SK-N-SH (cell line): ENCODE results near the gene MBP. TPM values are rescaled to one million over a fixed set of nuclear protein-coding genes. Genes with fewer than 3 reads are reported as not detected.

Source experiments
- CTCF ChIA-PET: fragments of 300-600, 350-600 bp; formaldehyde crosslinking; extraction: SDS; loops from one replicate; lab custom pipeline; 2021; lab: Yijun Ruan, JAX
- POLR2A ChIA-PET: fragments of 350-600 bp; sonication (Branson Sonifier 250); formaldehyde crosslinking; extraction: SDS; loops from one replicate; lab custom pipeline; 2020; ENCODE audit warnings: antibody characterized with exemption, inconsistent platforms; lab: Yijun Ruan, JAX
- DNase-seq: peaks from one replicate; pipeline ENCODE4 v3.0.0; 2012
- H2AFZ ChIP-seq: fragments of 200-600 bp; sonication (generic); 2 replicates; pipeline ENCODE4 v1.8.1; 2016; ENCODE audit warnings: antibody characterized with exemption, mild to moderate bottlenecking, low read depth
- H3F3A ChIP-seq: fragments of 200-600 bp; sonication (generic); replicated peaks from 2 replicates; pipeline ENCODE3; 2016; ENCODE audit warnings: antibody characterized with exemption, mild to moderate bottlenecking; ENCODE audit not compliant: insufficient read depth
- H3K27ac ChIP-seq, 2 experiments: fragments of 200-500 bp in 1 of 2; fragments of 200-600 bp in 1 of 2; sonication (Bioruptor generic) in 1 of 2; sonication (generic), shearing (Covaris generic) in 1 of 2; 2 replicates each; pipeline versions ENCODE4 v1.5.1 to v1.6.1; 2014 to 2016; ENCODE audit warnings: low read depth in 2 of 2, inconsistent platforms in 1 of 2, low read length in 1 of 2, mild to moderate bottlenecking in 1 of 2, mixed read lengths in 1 of 2
- H3K27me3 ChIP-seq: fragments of 200-600 bp; sonication (generic), shearing (Covaris generic); 2 replicates; pipeline ENCODE4 v1.6.1; 2016; ENCODE audit warnings: mixed run types; ENCODE audit not compliant: insufficient read depth
- H3K36me3 ChIP-seq, 2 experiments: fragments of 200-500 bp in 1 of 2; fragments of 200-600 bp in 1 of 2; sonication (Bioruptor generic) in 1 of 2; sonication (generic) in 1 of 2; replicated peaks in 1 of 2; 2 replicates each; pipeline versions ENCODE3 to v1.5.1; 2014 to 2016; ENCODE audit warnings: low read length in 1 of 2, mild to moderate bottlenecking in 1 of 2; ENCODE audit not compliant: insufficient read depth in 2 of 2, control insufficient read depth in 1 of 2
- H3K4me1 ChIP-seq, 2 experiments: fragments of 200-500 bp in 1 of 2; fragments of 200-600 bp in 1 of 2; sonication (Bioruptor generic) in 1 of 2; sonication (generic), shearing (Covaris generic) in 1 of 2; 2 replicates each; pipeline versions ENCODE4 v1.5.1 to v1.6.1; 2014 to 2016; ENCODE audit warnings: low read depth in 1 of 2, low read length in 1 of 2, mixed run types in 1 of 2; ENCODE audit not compliant: insufficient read depth in 2 of 2, control insufficient read depth in 1 of 2
- H3K4me2 ChIP-seq: fragments of 200-600 bp; sonication (generic), shearing (Covaris generic); 2 replicates; pipeline ENCODE4 v1.6.1; 2017; ENCODE audit warnings: mixed run types
- H3K4me3 ChIP-seq, 2 experiments: fragments of 200-500 bp in 1 of 2; fragments of 200-600 bp in 1 of 2; sonication (Bioruptor generic) in 1 of 2; sonication (generic), shearing (Covaris generic) in 1 of 2; 2 replicates each; pipeline versions ENCODE4 v1.5.1 to v1.8.1; 2014 to 2016; ENCODE audit warnings: low read depth in 2 of 2, inconsistent platforms in 1 of 2, low read length in 1 of 2, mild to moderate bottlenecking in 1 of 2, mixed read lengths in 1 of 2, moderate library complexity in 1 of 2
- H3K79me2 ChIP-seq: fragments of 200-600 bp; sonication (generic); 2 replicates; pipeline ENCODE4 v1.8.1; 2017; ENCODE audit warnings: mild to moderate bottlenecking; ENCODE audit not compliant: insufficient read depth
- H3K9ac ChIP-seq: fragments of 200-600 bp; sonication (generic); 2 replicates; pipeline ENCODE4 v1.6.1; 2017; ENCODE audit warnings: mixed run types
- H3K9me2 ChIP-seq: fragments of 200-600 bp; sonication (generic); 2 replicates; pipeline ENCODE4 v1.6.1; 2017; ENCODE audit warnings: mixed run types
- H3K9me3 ChIP-seq: fragments of 200-600 bp; sonication (generic); 2 replicates; pipeline ENCODE4 v1.6.1; 2017; ENCODE audit warnings: mixed run types, mild to moderate bottlenecking, moderate library complexity
- H4K20me1 ChIP-seq: fragments of 200-600 bp; sonication (generic); 2 replicates; pipeline ENCODE4 v1.6.1; 2017; ENCODE audit warnings: mild to moderate bottlenecking, mixed run types; ENCODE audit not compliant: insufficient read depth
- ELF1 ChIP-seq: IDR thresholded peaks from 2 replicates; pipeline ENCODE4 v1.4.0; 2012
- EP300 ChIP-seq, 2 experiments: IDR thresholded peaks; 2 replicates each; pipeline versions ENCODE4 v1.4.0 to v1.6.1; 2012; ENCODE audit warnings: borderline replicate concordance in 1 of 2, low read depth in 1 of 2, low read length in 1 of 2
- FOSL2 ChIP-seq: IDR thresholded peaks from 2 replicates; pipeline ENCODE4 v1.4.0; 2012; ENCODE audit warnings: low read depth, mild to moderate bottlenecking, moderate library complexity, borderline replicate concordance
- GABPA ChIP-seq: IDR thresholded peaks from 2 replicates; pipeline ENCODE4 v1.4.0; 2012; ENCODE audit warnings: low read depth, mild to moderate bottlenecking
- JUND ChIP-seq: IDR thresholded peaks from 2 replicates; pipeline ENCODE4 v1.4.0; 2012
- MEF2A ChIP-seq: IDR thresholded peaks from 2 replicates; pipeline ENCODE4 v1.4.0; 2012; ENCODE audit warnings: low read depth, borderline replicate concordance
- NFIC ChIP-seq: IDR thresholded peaks from 2 replicates; pipeline ENCODE4 v1.4.0; 2012; ENCODE audit warnings: borderline replicate concordance
- POLR2AphosphoS5 ChIP-seq: IDR thresholded peaks from 2 replicates; pipeline ENCODE4 v1.6.1; 2012; ENCODE audit warnings: low read depth, low read length
- RCOR1 ChIP-seq: fragments of 150-350 bp; IDR thresholded peaks from 2 replicates; pipeline ENCODE4 v1.6.1; 2017; ENCODE audit warnings: antibody characterized with exemption, low read length
- RXRA ChIP-seq: IDR thresholded peaks from 2 replicates; pipeline ENCODE4 v1.4.0; 2012; ENCODE audit warnings: low read depth, mild to moderate bottlenecking, borderline replicate concordance
- TCF12 ChIP-seq: IDR thresholded peaks from 2 replicates; pipeline ENCODE4 v1.4.0; 2012
- TEAD4 ChIP-seq: IDR thresholded peaks from 2 replicates; pipeline ENCODE4 v1.4.0; 2012; ENCODE audit warnings: mild to moderate bottlenecking, borderline replicate concordance; ENCODE audit not compliant: insufficient read depth
- USF1 ChIP-seq: IDR thresholded peaks from 2 replicates; pipeline ENCODE4 v1.4.0; 2012; ENCODE audit warnings: low read depth, borderline replicate concordance
- USF2 ChIP-seq: fragments of 150-350 bp; IDR thresholded peaks from 2 replicates; pipeline ENCODE4 v1.6.1; 2017; ENCODE audit warnings: antibody characterized with exemption, low read length, low read depth, borderline replicate concordance
- ZBTB33 ChIP-seq: IDR thresholded peaks from 2 replicates; pipeline ENCODE4 v1.4.0; 2012; ENCODE audit warnings: low read depth, borderline replicate concordance
- WGBS: methylation state at CpG from one replicate; pipeline ENCODE4 v1.1.6; 2017; ENCODE audit warnings: low lambda C conversion rate; 5-methylcytosine and 5-hydroxymethylcytosine counted together
- polyA plus RNA-seq, 3 experiments: library from polyadenylated mRNA; depleted of rRNA; stranded (reverse); fragments of >200 nt; gene quantifications; 2 replicates each; pipeline ENCODE4 v1.2.3, GENCODE V29; 2012

The MBP gene
- polyA plus RNA-seq, 1 of the 3 experiments (the other 2 are of a cell fraction), result 1.6 TPM

- Histone ChIP-seq H4K20me1 (no peaks in the 10 kb centered on the region), H3K27ac (peak overlapping the region in 1 of 2 experiments; percentile 39; a peak in 2 of 4 replicates), H3K4me3 (no peak overlapping the region), H3K79me2 (no peaks in the 10 kb centered on the region), H3K36me3 (no peaks in the 10 kb centered on the region), H2AFZ (no peak overlapping the region), H3K27me3 (no peaks in the 10 kb centered on the region), H3F3A (peaks cover 24% of the 10 kb centered on the region)
- no peak for DNase-seq
- 96% methylated on average over 9 of the region's 9 CpGs for WGBS
- TF ChIP-seq TEAD4, result no peak
- no peak for TF ChIP-seq USF1
- no peak for TF ChIP-seq POLR2AphosphoS5
- no peak for TF ChIP-seq ELF1
- TF ChIP-seq RCOR1, result no peak
- TF ChIP-seq MEF2A, result no peak
- no peak for TF ChIP-seq NFIC
- TF ChIP-seq GABPA, result no peak
- TF ChIP-seq, all 33 proteins: peak for 0
- Histone ChIP-seq H3K4me1 (peaks cover 0 to 19% of the 10 kb centered on the region in 2 experiments; a peak in 3 of 4 replicates), H3K4me2 (no peak overlapping the region), H3K9me2 (no peaks in the 10 kb centered on the region), H3K9ac (no peak overlapping the region), H3K9me3 (no peaks in the 10 kb centered on the region)
- ChIA-PET POLR2A (no interaction called here), CTCF (interaction anchor here (1.0 kb wide), 1 partner anchor 585 kb away, joined by 3 read pairs; no protein-coding TSS in a partner anchor)
These were observed 66.5 kb downstream of the MBP start for GRCh38 chr18:77066101-77066500.

- H3K4me1 ChIP-seq, result peaks cover 0 to 18% of the 10 kb centered on the region in 2 experiments; a peak in 3 of 4 replicates
- CTCF ChIA-PET, result no interaction called here
- peak overlapping the region in 1 of 2 experiments; percentile 39; a peak in 2 of 4 replicates for H3K27ac ChIP-seq
- TF ChIP-seq JUND, result peak; percentile 15; the same call in 1 of the 2 replicates
- TF ChIP-seq RXRA, result no peak
- TF ChIP-seq NFIC, result peak; percentile 33; the same call in 1 of the 2 replicates
- TF ChIP-seq FOSL2, result peak; percentile 46; the same call in 1 of the 2 replicates
- TF ChIP-seq TCF12, result no peak
- no peak for TF ChIP-seq TEAD4
- TF ChIP-seq USF2, result no peak
- peak in 1 of 2 experiments; percentile 31; a peak in 1 of 4 replicates for TF ChIP-seq EP300 (IDR thresholded peaks at IDR 0.05; ENCODE audit: borderline replicate concordance in 1 of 2, low read depth in 1 of 2, low read length in 1 of 2)
- TF ChIP-seq ZBTB33, result no peak
- peaks cover 24% of the 10 kb centered on the region for H3F3A ChIP-seq
- H3K4me3 ChIP-seq, result no peak overlapping the region
- POLR2A ChIA-PET, result no interaction called here
- H3K4me2 ChIP-seq, result 0 out of 2 replicates have a peak overlapping the region, but pooled peaks have one; percentile 27
- H3K9me3 ChIP-seq, result no peaks in the 10 kb centered on the region
- H3K36me3 ChIP-seq, result no peaks in the 10 kb centered on the region
- H3K79me2 ChIP-seq, result no peaks in the 10 kb centered on the region
- DNase-seq, result no peak
- H2AFZ ChIP-seq, result 0 out of 2 replicates have a peak overlapping the region, but pooled peaks have one; percentile 23
- WGBS, result 58% methylated on average over 13 of the region's 13 CpGs
- H3K9me2 ChIP-seq, result no peaks in the 10 kb centered on the region
- H3K27me3 ChIP-seq, result no peaks in the 10 kb centered on the region
- H4K20me1 ChIP-seq, result no peaks in the 10 kb centered on the region
- H3K9ac ChIP-seq, result no peak overlapping the region
These were observed 67.2 kb downstream of the MBP start for GRCh38 chr18:77065221-77065981.
